K562 (cell line): ENCODE data around the gene VIM. TPM values are rescaled to one million over a fixed set of nuclear protein-coding genes. Genes with fewer than 3 reads are reported as not detected.
A peak's percentile ranks its signal among the peaks of the same experiment; 100 is the strongest.

Experiments used
- CHCHD3 ChIP-seq: fragments of 250-450 bp; sonication (Bioruptor Pico); IDR thresholded peaks from 2 replicates; pipeline ENCODE4 v2.1.2; 2022; ENCODE audit warnings: mild to moderate bottlenecking
- HEY1 ChIP-seq: fragments of 250-450 bp; sonication (Bioruptor Pico); IDR thresholded peaks from 2 replicates; pipeline ENCODE4 v1.5.0; 2020; ENCODE audit warnings: mild to moderate bottlenecking, moderate library complexity, borderline replicate concordance
- HNRNPLL ChIP-seq: fragments of 200-400 bp; formaldehyde crosslinking; IDR thresholded peaks from 2 replicates; pipeline ENCODE4 v1.6.1; 2017; ENCODE audit warnings: low read length, low read depth, mild to moderate bottlenecking; ENCODE audit not compliant: poor library complexity, severe bottlenecking
- ID3 ChIP-seq, 2 experiments: fragments of 250-450 bp in 1 of 2; fragments of 450-650 bp in 1 of 2; sonication (Bioruptor Pico) in 1 of 2; IDR thresholded peaks; 2 replicates each; pipeline versions ENCODE4 v1.6.1 to v1.8.0; 2016 to 2021; ENCODE audit warnings: mild to moderate bottlenecking in 2 of 2, moderate library complexity in 2 of 2, missing compliant biosample characterization in 1 of 2, missing genetic modification characterization in 1 of 2
- MGA ChIP-seq: fragments of 450-650 bp; IDR thresholded peaks from 2 replicates; pipeline ENCODE4 v1.6.1; 2016; ENCODE audit warnings: mild to moderate bottlenecking, moderate library complexity
- NCOA6 ChIP-seq: fragments of 450-650 bp; IDR thresholded peaks from 2 replicates; pipeline ENCODE4 v1.6.1; 2017; ENCODE audit warnings: mild to moderate bottlenecking
- PHTF2 ChIP-seq: fragments of 250-450 bp; sonication (Bioruptor Pico); IDR thresholded peaks from 2 replicates; pipeline ENCODE4 v1.5.0; 2021; ENCODE audit warnings: mild to moderate bottlenecking
- SRF ChIP-seq, 2 experiments: fragments of 250-450, 450-650 bp in 1 of 2; sonication (Bioruptor Pico) in 1 of 2; sonication (generic) in 1 of 2; formaldehyde crosslinking; IDR thresholded peaks; 2 replicates each; pipeline versions ENCODE4 v1.5.0 to v1.5.1; 2020 to 2022; ENCODE audit warnings: mild to moderate bottlenecking in 1 of 2, missing genetic modification reagents in 1 of 2
- TBP ChIP-seq: optimal IDR thresholded peaks from 2 replicates; pipeline ENCODE3; 2011; ENCODE audit warnings: low read depth, low read length, improper control_type of control experiment
- ZBTB34 ChIP-seq: fragments of 250-450 bp; sonication (Bioruptor Pico); IDR thresholded peaks from 2 replicates; pipeline ENCODE4 v1.8.0; 2021; ENCODE audit warnings: mild to moderate bottlenecking, moderate library complexity
- ZNF143 ChIP-seq: sonication (generic); formaldehyde crosslinking; IDR thresholded peaks from 2 replicates; pipeline ENCODE4 v1.9.0; 2022; ENCODE audit warnings: mild to moderate bottlenecking, missing genetic modification reagents
- ZNF146 ChIP-seq: IDR thresholded peaks from one replicate; pipeline ENCODE4 v1.6.1; 2018; ENCODE audit warnings: missing compliant biosample characterization; ENCODE audit not compliant: unreplicated experiment
- ZNF232 ChIP-seq: sonication (generic); formaldehyde crosslinking; IDR thresholded peaks from 2 replicates; pipeline ENCODE4 v1.8.0; 2022; ENCODE audit warnings: mild to moderate bottlenecking, missing genetic modification reagents
- ZNF766 ChIP-seq: fragments of 200-800 bp; sonication (Bioruptor generic); conservative IDR thresholded peaks from 2 replicates; pipeline ENCODE4 v1.6.1; 2016; ENCODE audit warnings: missing genetic modification characterization, missing compliant biosample characterization
- polyA plus RNA-seq, 8 experiments: library from polyadenylated mRNA; depleted of rRNA in 4 of 8; stranded (reverse) in 5 of 8; unstranded in 3 of 8; fragments of >200 nt; fragmentation: Nextera tagmentation in 2 of 8; fragmentation: Illumina TruSeq in 1 of 8; extraction: Ambion mirVana in 2 of 8; extraction: Trizol in 1 of 8; gene quantifications; 2 replicates each; pipeline versions ENCODE4 v1.2.1 to v1.2.3, GENCODE V29; 2011 to 2014; ENCODE audit warnings: inconsistent platforms in 1 of 8, missing spikeins in 1 of 8
- total RNA-seq, 7 experiments: library from RNA; depleted of rRNA in 6 of 7; stranded (reverse); fragments of >200 nt in 6 of 7; fragmentation: Illumina TruSeq in 2 of 7; extraction: Trizol in 2 of 7; gene quantifications; 2 replicates each; pipeline versions ENCODE4 v1.2.1 to v1.2.3, GENCODE V29; 2011 to 2021; ENCODE audit warnings: low replicate concordance in 1 of 7

The VIM gene
- total and polyA plus RNA-seq, 9 of the 15 experiments (the other 6 are each of a cell fraction or from before 2014, with no cell fraction given), result 86.0 to 621 (median 383) TPM

- TF ChIP-seq ZNF146 (no peak), ZNF143 (CRISPR knock-in tag) (no peak), ZNF766 (CRISPR knock-in tag) (peak; percentile 74; the same call in 1 of the 2 replicates), PHTF2 (CRISPR knock-in tag) (no peak), NCOA6 (no peak), HEY1 (CRISPR knock-in tag) (no peak), TBP (peak; percentile 37), ID3 (CRISPR knock-in tag; IDR thresholded peaks at IDR 0.05) (no peak), ID3 (tag; IDR thresholded peaks at IDR 0.05) (no peak), SRF (CRISPR knock-in tag; IDR thresholded peaks at IDR 0.05) (0 out of 4 replicates have a peak, but pooled peaks of 1 of the 2 experiments have one; percentile 15), ZBTB34 (CRISPR knock-in tag) (no peak), ZNF232 (CRISPR knock-in tag) (no peak), MGA (no peak), CHCHD3 (no peak), HNRNPLL (peak; percentile 100)
Observed at GRCh38 chr10:17229967-17230682, 2.1 kb downstream of the VIM start (continued).
